Thyroid gland (tissue), 4 donors: ENCODE data around the gene CDYL2.

Source experiments
- CTCF ChIP-seq, 6 experiments: fragments of 200-600 bp in 3 of 6; fragments of 450-650 bp in 3 of 6; sonication (generic) in 3 of 6; IDR thresholded peaks; one replicate each; pipeline ENCODE4 v1.5.1; 2016 to 2019; ENCODE audit warnings: antibody characterized with exemption in 6 of 6, mild to moderate bottlenecking in 2 of 6, inconsistent platforms in 1 of 6, moderate library complexity in 1 of 6
- POLR2A ChIP-seq, 2 donors: fragments of 450-650 bp; IDR thresholded peaks; one replicate each; pipeline ENCODE4 v1.6.1; 2017; ENCODE audit warnings: antibody characterized with exemption in 2 of 2, mild to moderate bottlenecking in 2 of 2, moderate library complexity in 1 of 2

GRCh38 chr16:80739523-80739922, 64.9 kb downstream of the CDYL2 start:
- no peak for TF ChIP-seq POLR2A (IDR thresholded peaks at IDR 0.05)
- no peak for TF ChIP-seq CTCF (IDR thresholded peaks at IDR 0.05)
